NB4 (cell line): ENCODE data around the gene IL18.

Experiments
- POLR2A ChIP-seq: IDR thresholded peaks from 2 replicates; pipeline ENCODE4 v1.6.1; 2011; ENCODE audit warnings: mild to moderate bottlenecking; ENCODE audit not compliant: insufficient read length; ENCODE audit errors: extremely low read depth
- TF ChIP-seq, protein P1 (sequence below): IDR thresholded peaks from one replicate; pipeline ENCODE4 v1.5.1; 2012; ENCODE audit warnings: low read depth, low read length

DNA sequence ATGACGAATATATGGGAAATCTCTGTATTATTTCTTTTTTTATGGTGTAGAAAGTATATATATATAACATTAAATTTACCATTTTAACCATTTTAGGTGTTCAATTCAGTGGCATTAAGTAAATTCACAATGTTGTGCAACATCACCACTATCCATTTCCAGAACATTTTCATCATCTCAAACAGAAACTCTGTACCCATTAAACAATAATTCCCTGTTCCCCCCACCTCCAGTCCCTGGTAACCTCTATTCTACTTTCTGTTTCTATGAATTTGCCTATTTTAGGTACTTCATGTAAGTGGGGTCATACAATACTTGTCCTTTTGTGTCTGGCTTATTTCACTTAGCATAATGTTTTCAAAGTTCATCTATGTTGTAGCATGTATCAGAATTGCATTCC is 47.0 kb upstream of the IL18 start:
- TF ChIP-seq, protein P1, sequence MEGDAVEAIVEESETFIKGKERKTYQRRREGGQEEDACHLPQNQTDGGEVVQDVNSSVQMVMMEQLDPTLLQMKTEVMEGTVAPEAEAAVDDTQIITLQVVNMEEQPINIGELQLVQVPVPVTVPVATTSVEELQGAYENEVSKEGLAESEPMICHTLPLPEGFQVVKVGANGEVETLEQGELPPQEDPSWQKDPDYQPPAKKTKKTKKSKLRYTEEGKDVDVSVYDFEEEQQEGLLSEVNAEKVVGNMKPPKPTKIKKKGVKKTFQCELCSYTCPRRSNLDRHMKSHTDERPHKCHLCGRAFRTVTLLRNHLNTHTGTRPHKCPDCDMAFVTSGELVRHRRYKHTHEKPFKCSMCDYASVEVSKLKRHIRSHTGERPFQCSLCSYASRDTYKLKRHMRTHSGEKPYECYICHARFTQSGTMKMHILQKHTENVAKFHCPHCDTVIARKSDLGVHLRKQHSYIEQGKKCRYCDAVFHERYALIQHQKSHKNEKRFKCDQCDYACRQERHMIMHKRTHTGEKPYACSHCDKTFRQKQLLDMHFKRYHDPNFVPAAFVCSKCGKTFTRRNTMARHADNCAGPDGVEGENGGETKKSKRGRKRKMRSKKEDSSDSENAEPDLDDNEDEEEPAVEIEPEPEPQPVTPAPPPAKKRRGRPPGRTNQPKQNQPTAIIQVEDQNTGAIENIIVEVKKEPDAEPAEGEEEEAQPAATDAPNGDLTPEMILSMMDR: no peak
- TF ChIP-seq POLR2A: no peak
